Osteocyte (in vitro differentiated cells): ENCODE measurements around the gene SH3RF3. TPM values are rescaled to one million over a fixed set of nuclear protein-coding genes. Genes with fewer than 3 reads are reported as not detected.
A peak's percentile ranks its signal among the peaks of the same experiment; 100 is the strongest.

Experiments
- DNase-seq: peaks from one replicate; pipeline ENCODE4 v3.0.0; 2021; ENCODE audit warnings: mixed read lengths; ENCODE audit not compliant: unreplicated experiment; ENCODE audit errors: extremely low spot score
- H3K27ac Mint-ChIP-seq: one replicate; pipeline ENCODE4 v1.8.0; 2021; ENCODE audit warnings: mild to moderate bottlenecking, mixed read lengths; ENCODE audit not compliant: unreplicated experiment
- H3K27me3 Mint-ChIP-seq: one replicate; pipeline ENCODE4 v1.8.0; 2021; ENCODE audit warnings: mixed read lengths; ENCODE audit not compliant: unreplicated experiment
- H3K36me3 Mint-ChIP-seq: one replicate; pipeline ENCODE4 v1.8.0; 2021; ENCODE audit warnings: mixed read lengths; ENCODE audit not compliant: unreplicated experiment
- H3K4me1 Mint-ChIP-seq: one replicate; pipeline ENCODE4 v1.8.0; 2021; ENCODE audit warnings: mixed read lengths; ENCODE audit not compliant: unreplicated experiment
- H3K4me3 Mint-ChIP-seq: one replicate; pipeline ENCODE4 v1.8.0; 2021; ENCODE audit warnings: mild to moderate bottlenecking, moderate library complexity, mixed read lengths; ENCODE audit not compliant: unreplicated experiment
- H3K9me3 Mint-ChIP-seq: one replicate; pipeline ENCODE4 v1.8.0; 2021; ENCODE audit warnings: mixed read lengths; ENCODE audit not compliant: unreplicated experiment
- CTCF ChIP-seq: fragments of 200-600 bp; sonication (generic); IDR thresholded peaks from 2 replicates; pipeline ENCODE4 v1.5.0; 2021; ENCODE audit warnings: antibody characterized with exemption, mild to moderate bottlenecking, moderate library complexity
- total RNA-seq: library from RNA; stranded (reverse); gene quantifications from 2 replicates; pipeline ENCODE4 v1.2.1, GENCODE V29; 2021

SH3RF3 gene
- total RNA-seq, 1 donor from 2014 or later, result 79.4 TPM

DNA sequence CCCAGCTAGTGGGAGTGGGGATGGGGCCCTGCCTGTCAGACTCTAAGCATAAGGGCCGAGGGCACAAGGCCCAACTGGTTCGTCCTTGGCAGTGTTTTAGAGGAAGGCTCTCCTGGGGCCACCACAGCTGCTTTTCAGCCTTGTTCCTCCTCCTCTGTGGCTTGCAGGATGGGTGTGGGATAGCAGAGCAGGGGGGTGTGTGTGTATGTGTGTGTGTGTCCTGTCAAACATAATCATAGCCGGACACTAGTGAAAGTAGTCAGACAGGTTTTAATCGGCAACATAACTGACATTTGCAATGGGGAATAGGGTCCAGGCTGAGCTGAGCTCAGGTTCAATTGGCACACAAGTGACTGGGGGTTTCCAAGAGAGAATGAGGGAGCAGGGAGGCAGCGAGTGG is 370.6 kb downstream of the SH3RF3 start:
- Mint-ChIP-seq H3K4me1 (peaks cover 43% of the 10 kb centered on the region), H3K27ac (peak overlapping the region; percentile 80), H3K4me3 (no peak overlapping the region)

GRCh38 chr2:109500910-109501309 is 371.9 kb downstream of the SH3RF3 start:
- no peak for TF ChIP-seq CTCF
- H3K4me3 Mint-ChIP-seq, result no peak overlapping the region
- peaks cover 36% of the 10 kb centered on the region for H3K4me1 Mint-ChIP-seq
- H3K9me3 Mint-ChIP-seq, result no peaks in the 10 kb centered on the region
- no peak overlapping the region for H3K27ac Mint-ChIP-seq
- no peak for DNase-seq
- no peaks in the 10 kb centered on the region for H3K27me3 Mint-ChIP-seq
- peaks cover 47% of the 10 kb centered on the region for H3K36me3 Mint-ChIP-seq

More for the DNA sequence above, 370.6 kb downstream of the SH3RF3 start:
- no peaks in the 10 kb centered on the region for H3K27me3 Mint-ChIP-seq
- peaks cover 48% of the 10 kb centered on the region for H3K36me3 Mint-ChIP-seq
- no peak for DNase-seq
- TF ChIP-seq CTCF, result no peak
- no peaks in the 10 kb centered on the region for H3K9me3 Mint-ChIP-seq

DNA sequence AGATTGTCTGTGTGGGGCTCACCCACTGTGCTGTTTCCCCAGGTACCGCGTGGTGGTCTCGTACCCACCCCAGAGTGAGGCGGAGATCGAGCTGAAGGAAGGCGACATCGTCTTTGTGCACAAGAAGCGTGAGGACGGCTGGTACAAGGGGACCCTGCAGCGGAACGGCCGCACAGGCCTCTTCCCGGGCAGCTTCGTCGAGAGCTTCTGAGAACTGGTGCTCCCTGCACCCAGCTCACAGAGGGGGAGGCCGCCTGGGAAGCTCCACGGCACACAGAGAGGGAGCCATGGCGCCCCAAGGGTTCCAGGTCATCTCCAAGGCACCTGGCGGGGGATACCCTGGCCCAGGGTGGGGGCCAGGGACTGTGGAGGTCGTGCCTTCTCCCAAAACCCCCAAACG is 372.5 kb downstream of the SH3RF3 start:
- H3K4me1 Mint-ChIP-seq, result peaks cover 32% of the 10 kb centered on the region
- no peaks in the 10 kb centered on the region for H3K27me3 Mint-ChIP-seq
- TF ChIP-seq CTCF, result no peak
- no peaks in the 10 kb centered on the region for H3K9me3 Mint-ChIP-seq
- no peak overlapping the region for H3K4me3 Mint-ChIP-seq
- H3K27ac Mint-ChIP-seq, result peak overlapping the region; percentile 10
- peaks cover 44% of the 10 kb centered on the region for H3K36me3 Mint-ChIP-seq
- DNase-seq, result no peak

DNA sequence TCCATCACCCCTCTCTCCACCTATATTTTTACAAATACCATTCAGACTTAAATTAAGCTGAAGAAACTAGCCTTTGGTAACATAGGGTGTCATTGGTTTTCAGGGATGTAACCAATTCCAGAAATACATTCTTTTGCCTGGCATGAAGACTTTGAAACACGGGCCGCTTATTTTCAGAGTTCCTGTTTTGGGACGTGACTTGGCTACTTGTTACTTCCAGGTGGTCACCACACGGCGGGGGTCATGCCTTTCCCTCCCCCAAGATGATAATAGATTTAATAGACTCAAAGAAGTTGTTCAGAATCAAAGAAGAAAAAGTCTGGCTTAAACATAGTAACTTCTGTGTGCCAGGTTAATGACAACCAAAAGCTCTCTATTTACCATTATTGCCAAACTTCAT is 374.2 kb downstream of the SH3RF3 start:
- Mint-ChIP-seq H3K4me3 (no peak overlapping the region), H3K27ac (no peak overlapping the region), H3K36me3 (peaks cover 41% of the 10 kb centered on the region), H3K27me3 (no peaks in the 10 kb centered on the region), H3K4me1 (peaks cover 16% of the 10 kb centered on the region), H3K9me3 (peaks cover 1% of the 10 kb centered on the region)
- no peak for TF ChIP-seq CTCF
- DNase-seq, result no peak

DNA sequence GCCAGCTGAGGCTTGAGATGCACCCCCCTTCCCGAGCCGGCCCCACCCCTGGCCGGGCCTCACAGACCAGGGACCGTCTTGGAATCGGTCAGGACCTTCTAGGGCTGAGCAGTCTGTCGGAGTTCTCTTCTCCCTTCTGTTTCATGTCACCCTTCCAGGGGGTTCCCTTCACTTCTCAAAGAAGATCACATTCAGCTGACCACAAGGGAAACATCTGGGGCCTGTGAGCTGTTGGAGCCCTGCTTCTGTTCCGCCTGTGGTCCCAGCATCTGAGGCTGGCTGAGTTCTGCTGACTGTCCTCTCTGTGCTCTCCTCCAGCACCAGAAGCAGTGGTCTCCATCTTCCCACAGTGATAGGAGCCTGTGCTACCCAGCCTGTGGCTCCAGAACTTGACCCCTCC is 378.2 kb downstream of the SH3RF3 start:
- DNase-seq, result no peak
- Mint-ChIP-seq H3K9me3 (peaks cover 11% of the 10 kb centered on the region), H3K4me1 (peaks cover 6% of the 10 kb centered on the region), H3K27ac (peak overlapping the region; percentile 34), H3K27me3 (no peaks in the 10 kb centered on the region), H3K36me3 (peaks cover 31% of the 10 kb centered on the region), H3K4me3 (no peak overlapping the region)
- TF ChIP-seq CTCF, result no peak
